GM19328 (cell line): ENCODE measurements around the gene COMMD9.

ENCODE experiments used
- ATAC-seq: cut with Tn5 transposase; IDR thresholded peaks from one replicate; pipeline ENCODE4 v1.9.1; 2021; ENCODE audit warnings: mild to moderate bottlenecking, moderate library complexity; ENCODE audit not compliant: unreplicated experiment

Gene COMMD9

DNA sequence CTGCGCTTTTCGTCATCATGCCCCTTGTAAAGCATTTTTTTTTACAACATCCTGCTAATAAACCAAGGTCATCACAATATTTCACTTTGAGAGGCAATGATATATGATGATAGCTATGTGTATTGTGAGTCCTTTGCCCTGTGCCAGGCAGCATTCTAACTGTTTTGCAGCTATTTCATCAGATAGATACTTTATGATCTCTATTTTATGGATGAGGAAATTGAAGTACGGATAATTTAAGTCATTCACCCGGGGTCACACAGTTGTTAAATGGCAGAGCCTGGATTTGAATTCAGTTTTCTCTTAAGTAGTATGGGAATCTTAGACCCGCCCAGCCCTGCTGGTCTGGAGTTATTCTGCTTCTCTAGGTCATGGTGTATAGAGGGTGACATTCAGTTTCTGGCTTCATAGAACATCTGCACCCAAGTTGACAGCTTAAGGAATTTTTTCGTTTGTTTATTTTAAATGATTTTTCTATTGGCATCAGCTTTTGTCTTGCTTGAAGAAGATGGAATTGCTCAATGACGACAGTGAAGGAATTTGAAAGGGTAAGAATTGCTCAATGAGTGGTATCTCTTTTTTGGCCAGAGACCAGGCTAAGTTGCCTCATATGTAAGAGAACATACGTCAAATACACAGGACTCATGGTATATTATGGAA, 7.8 kb upstream of the COMMD9 start:
- ATAC-seq: no peak

DNA sequence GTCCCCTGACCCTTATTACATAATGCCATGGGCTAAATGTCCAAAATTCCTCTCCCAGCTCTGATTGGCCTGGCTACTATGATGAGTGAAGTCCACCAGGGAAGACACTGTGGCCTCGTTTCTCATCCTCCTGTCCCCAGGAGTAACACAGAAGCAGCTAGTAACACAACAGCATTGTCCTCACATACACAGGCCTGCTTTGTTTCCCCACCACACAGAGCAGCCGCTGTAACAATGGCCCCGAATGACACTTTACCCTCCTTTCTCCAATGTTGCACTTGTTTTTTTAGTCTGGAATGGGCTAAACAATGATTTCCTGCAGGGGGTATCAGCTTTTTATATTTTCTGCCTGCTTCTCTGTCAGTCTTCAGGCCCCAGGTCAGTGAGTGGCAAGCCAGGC, 6.7 kb upstream of the COMMD9 start, which contains the start of gene PRR5L:
Gene PRR5L (plus strand): TSS at position 363 of the 400 bp plus-strand sequence. CDS start 104,834 bp downstream, outside the sequence.
- ATAC-seq: no peak

DNA sequence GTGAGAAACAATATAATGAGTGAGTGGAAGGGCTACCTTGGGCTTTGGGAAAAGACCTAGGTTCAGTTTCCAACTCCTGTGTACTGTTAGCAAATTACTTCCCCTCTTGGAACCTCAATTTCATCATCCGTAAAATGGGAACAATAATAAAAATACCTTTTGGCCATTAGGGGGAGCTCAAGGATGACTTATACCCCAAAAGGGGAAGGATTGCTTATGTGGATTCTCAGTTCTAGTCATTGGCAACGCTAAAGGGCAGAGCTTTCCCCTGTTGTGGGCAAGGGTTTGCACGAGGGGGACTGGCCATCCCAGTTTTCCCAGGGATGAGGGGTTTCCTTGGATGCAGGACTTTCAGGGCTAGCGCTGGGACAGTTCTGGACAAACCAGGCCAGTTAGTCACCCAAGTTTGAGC, 3.1 kb upstream of the COMMD9 start:
- no peak for ATAC-seq

DNA sequence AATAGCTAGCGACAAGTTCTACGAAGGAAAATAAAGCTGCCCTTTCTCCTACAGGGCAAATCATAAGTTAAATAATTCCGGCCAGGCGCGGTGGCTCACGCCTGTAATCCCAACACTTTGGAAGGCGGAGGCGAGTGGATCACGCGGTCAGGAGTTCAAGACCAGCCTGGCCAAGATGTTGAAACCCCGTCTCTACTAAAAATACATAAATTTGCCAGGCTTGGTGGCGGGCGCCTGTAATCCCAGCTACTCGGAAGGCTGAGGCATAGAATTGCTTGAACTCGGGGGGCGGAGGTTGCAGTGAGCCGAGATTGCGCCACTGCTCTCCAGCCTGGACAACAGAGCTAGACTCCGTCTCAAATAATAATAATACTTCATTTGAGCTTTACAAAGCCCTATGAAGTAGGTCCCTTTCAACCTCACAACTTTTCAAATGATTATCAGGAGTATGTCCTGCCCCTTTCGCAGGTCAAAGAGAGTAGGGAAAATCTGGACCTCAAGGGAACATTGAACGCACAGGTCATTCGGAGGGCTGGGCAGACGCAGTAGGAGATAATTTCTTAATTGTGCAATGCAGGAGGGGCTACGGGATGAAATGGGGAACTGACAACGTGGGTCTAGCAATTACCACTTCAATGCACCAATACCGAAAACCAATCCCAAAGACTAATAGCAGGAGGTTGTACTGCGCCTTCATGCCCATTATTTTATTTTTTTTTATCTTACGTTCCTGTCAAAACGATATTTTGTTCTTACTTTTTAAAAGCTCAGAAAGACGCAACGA, 590 bp downstream of the COMMD9 start:
- ATAC-seq: no peak

DNA sequence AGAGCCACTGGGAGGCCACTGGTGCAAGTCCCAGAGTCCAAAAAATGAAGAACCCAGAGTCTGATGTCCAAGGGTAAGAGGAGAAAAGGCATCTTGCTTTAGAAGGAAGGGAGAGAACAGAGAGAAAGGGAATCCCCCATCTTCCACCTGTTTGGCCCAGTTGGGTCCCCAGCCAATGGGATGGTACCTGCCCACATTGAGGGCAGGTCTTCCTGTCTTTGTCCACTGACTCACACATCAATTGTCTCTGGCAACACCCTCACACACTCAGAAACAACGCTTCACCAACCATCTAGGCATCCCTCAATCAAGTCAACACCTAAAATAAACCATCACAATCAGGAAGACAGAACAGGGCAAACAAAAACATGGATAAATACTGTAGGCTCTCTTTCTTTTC, 6.3 kb downstream of the COMMD9 start:
- no peak for ATAC-seq

DNA sequence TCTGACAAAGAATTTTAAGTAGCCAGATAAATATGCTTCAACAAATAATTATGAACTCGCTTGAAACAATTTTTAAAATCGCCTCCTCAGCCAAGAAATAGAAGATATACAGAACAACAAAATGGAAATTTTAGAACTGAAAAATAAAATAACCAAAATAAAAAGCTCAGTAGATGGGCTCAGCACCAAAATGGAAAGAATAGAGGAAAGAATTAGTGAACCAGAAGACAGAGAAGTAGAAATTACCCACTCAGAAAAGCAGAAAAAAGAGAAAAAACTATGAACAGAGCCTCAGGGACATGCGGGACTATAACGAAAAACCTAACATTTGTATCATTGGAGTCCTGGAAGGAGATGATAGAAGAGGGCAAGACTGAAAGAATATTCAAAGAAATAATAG, 7.4 kb downstream of the COMMD9 start:
- ATAC-seq: no peak

DNA sequence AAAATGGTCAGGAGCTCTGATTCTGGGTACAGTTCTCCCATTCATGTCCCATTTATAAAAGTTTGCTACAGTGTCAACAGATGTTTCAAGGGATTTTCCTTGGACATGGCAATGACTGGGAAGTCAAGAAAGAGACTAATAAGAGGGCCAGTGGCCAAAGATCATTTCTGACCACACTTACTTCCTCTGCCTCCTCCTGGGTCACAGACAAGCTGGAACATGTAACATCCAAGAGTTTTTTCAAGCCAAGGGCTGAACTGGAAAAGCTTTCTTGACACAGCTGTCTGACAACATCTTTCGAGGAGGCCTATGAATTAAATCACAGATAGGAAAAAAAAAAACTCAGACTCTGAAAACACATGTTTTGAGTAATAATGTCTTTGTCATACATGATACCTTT, 8.7 kb downstream of the COMMD9 start:
- no peak for ATAC-seq

DNA sequence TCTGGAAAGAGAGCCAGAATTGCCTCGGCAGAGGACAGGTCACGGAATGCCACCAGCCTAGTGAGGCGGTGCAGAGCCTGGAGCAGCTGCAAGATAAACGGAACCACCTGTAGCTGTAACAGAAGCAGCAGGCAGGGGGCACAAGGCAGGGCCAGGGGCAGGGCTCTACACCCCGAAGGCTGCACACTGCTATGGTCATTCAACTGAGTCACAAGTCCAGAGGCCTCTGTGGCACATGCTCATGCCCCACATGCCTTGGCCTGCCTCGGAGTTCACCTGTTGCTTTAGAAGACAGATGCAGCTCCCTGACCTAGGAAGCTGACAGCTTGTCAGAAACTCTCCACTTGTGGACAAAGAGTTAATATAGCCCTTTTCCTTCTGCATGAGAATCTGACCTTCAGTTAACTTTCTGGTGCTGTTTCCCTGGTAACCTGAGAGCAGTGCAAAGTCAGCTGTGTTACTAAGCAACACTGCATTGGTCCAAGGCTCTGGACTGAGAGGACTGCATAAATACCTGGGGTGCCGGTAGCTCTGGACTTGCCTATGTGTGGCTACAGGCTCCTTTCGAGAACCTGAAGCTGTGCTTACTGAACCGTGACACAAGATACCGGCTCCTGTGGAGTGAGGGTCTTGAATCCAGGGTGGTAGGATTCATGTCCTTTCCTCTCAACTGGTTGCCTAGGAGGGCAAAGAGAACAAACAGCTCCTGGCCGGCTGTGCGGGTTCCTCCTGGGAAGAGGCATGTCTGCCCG, 10.5 kb downstream of the COMMD9 start:
- ATAC-seq: no peak

DNA sequence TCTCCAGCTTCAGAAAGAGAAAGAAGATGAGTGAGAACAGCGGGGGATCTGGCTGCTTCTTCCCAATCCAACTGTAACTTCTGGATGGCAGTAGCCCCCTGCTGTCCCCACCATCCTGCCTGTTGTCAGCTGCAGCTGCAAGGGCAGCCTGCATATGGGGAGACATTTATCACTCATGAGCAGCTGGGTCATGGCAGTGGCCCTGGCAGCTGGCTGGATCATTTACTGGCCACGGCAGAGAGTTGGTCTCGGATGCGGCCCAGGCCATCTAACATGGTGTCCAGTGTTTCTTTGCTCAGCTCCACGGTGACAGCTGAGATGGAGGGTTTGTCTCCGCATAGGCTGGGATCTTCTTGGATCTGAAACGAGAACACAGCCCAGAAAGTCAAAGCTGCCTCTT, 14.8 kb downstream of the COMMD9 start:
- no peak for ATAC-seq

DNA sequence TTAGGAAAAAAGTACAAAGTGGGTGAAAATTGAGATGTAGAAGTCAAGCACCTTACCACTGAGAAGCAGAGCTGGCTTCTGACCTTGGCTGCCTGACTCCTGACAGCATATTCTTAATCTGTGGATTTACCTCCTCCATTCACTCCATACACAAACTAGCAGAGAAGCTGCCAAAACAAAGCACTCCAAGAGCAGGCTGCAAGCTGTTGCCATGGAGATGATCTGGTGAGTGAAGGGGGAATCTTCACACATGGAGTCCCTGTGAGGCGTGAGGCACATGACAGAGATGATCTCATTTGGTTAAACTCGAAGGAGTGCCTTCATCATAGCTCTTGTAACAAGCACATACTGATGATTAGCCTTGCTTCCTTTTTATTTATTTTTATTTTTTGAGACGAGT, 16.1 kb downstream of the COMMD9 start:
- ATAC-seq: no peak

DNA sequence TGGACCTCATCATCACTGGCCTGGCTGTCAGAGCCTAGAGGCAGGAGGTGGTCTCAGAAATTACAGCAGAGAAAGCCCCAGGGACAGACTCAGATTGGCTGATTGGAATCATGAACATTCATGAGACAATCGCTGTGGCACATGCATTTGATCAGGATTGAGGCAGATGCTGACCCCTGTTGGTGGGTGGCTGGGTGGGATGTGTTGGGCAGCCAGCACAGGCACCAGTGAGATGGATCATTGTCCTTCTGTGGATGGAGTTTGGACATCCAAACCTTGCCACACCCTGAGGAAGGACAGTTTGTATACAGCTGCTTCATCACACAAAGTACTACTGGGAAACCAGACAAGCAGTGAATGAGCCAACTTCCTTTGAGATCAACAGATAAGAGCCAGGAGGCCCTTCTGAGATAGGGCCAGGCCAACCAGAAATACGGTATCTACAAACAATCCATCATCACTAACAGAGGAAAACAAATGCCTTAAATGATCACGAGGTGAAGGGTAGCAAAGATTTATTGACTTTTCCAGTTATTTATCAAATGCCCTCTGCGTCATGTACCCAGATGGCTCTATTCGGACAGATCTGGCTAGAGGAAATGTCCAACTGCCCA, 17.3 kb downstream of the COMMD9 start:
- no peak for ATAC-seq

DNA sequence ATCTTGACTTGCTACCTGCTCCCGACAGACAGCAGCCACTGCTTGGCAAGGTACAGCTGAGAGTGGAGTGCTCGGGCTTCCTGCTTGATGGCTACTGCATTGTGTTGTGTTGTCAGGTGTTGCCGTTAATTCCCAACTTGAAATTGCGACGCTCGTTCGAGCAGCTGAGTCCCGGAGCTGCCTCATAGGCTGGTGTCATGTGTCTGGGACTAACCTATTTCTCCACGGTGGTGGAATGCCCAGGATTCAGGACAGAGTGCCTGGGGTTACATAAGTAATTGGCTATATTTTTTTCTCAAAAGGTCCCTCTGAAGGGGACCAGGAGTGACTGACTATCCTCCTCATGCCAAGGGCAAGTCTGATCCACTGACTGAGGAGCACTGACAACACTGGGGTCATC, 18.5 kb downstream of the COMMD9 start:
- ATAC-seq: no peak

DNA sequence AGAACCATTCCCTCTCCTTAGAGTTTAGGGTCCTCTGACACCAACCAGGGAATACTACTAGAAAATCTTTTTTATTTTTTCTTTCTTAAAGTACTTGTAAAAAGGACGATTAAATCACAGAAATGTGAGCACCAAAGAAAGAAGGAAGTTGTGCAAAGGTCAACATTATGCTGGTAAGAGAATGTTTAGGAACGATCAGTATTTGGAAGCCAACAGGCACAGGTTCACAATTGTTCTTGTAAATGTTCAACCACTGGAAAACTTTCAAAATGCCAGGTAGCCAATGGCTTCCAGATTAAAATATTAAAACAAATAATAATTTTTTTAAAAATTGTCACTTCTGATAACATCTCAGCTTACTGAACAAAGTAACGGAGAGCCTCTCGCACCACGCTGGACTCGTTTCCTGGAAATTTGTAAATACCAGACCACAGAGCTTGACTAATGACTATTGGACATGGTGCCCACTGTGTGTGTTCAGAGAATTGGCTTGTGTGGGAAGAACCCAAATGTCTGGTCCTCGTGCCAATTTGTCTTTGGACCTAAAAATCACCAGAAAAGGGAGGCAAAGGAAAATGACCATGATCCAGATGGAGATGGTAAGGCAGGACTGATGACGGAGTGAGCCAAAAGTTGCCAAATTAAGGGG, 20.8 kb downstream of the COMMD9 start:
- ATAC-seq: no peak

DNA sequence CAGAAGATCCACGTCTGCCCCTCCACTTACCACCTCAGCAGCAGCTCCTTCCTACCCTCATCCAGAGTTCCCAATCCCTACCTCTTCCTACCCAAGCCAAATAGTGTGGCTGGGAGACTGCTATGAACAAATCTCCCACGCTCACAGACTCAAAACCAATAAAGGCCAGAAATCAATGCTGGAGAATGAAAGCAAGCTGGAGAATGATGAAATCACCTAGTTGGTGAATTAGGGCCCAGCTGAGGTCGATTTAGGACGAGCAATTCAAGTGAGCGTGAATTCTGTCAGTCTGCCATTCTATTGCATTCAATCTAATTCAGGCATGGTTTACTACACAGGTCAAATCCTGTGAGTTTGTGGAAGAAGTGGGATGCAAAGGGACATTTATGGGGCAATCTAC, 22.5 kb downstream of the COMMD9 start:
- ATAC-seq: no peak

DNA sequence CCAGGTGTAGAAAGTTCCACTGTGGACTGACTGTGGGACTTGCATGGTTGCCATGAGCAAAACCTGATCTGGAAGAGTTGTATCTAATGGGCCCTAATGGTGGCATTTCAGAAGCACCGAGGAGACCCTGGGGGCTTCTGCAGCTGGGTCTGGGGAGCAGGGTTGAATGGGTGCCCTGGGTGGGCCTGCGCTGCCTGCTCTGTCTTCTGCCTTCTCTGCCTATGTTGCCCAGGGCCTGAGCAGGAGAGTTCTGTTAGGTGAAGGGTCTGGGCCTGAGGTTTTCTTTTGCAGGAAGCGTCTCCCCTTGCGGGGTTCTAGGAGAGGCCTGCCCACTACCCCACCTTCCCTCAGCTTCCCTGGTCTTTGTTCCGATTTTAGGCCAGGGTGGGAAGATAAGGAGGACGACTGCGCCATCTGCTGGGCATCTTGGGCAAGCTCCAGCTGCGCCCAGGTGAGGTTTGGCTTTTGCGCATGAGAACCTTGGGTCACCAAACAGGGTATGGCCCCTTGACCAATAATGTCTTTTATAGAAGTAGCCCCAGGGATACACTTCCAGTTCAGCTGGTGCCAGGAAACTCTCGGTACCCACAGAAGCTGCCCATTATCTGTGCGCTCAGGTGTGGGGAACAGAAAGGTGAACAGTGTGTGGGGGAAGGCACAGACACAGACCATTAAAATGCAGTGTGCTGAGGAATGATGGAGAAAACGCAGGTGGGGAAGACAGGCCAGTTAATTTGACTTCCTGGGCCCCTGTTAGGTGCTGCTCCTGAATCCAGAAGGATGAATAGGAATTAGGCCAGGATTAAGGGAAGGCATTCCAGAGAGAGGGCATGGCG, 23.2 kb downstream of the COMMD9 start:
- peak; percentile 75 for ATAC-seq

DNA sequence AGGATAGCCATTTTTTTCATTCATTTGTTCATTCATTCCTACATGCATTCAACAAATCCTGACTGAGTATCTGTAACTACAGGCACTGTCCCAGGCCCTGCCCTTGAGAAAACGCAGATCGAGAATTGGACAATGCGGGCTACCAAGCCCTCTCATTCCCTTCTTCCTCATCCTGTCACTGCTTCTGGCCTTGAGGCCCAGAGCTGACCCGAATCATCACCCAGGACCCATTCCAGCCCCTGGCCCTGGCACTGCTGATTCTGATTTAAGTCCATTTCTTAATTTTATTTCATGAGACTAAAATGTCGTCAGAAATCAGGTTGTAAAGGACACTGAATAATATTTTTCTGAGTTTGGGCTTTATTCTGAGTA, 24.3 kb downstream of the COMMD9 start:
- ATAC-seq: no peak

DNA sequence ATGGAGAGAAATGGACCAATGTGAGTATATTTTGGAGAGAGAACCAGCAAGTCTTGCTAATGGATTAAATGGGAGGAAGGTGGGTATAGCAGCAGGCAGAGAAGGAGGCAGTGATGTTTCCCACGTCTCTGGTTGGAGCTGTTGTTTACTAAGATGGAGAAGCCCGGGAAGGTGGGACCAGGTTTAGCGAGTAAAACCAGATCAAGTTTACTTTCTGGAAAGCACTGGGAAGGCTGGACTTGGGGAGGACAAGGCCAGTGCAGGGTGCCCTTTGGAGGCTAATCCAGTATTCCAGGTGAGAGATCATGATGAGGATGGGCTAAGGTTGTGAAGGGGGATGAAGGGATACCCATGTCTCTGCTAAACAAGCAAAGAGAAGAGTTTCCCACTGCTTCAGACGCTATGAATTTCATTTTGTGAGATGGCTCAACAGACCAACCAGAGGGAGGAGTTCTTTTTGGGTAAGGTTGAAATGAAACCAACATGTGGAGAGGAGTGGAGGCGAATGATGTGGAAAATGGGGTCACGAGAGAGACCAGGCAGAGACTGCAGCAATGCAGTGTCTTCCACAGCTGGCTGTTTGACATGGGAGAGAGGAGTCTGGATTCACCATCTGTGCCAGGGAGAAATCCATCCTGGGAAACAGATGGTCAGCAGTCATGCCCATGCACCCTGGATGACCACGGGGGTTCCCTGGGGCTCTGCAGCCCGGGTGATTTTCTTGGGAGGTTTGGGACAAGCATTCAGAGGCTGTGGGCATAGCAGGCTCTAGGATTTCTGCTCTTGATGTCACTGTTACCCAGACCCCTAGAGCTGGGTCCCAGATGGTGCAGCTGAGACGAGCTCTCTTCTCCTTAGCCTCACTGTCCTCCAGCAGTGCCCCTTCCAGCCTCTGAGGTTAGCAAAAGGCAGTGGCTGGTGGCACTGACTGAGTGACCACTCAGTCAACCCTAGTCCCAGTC, 24.9 kb downstream of the COMMD9 start:
- ATAC-seq: no peak

DNA sequence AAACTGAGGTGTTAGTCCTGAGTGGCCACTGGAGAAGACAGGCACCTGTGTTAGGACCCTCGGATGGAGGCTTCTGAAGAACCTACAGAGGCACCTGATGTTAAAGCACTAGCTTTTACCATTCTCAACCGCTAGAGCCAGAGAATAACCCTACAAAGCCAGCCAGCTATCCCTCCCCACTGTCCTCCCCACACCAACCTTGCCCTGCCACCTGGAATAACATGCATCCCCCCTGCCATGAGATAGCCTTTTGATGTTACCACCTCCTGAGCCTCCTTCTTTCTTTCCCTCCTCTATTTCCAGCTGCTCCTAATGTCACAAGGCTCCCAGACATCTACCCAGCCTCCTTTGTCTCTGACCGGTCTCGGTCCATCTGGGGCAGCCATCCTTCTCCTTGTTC, 28.1 kb downstream of the COMMD9 start:
- no peak for ATAC-seq
